ENCODE results near the gene APP. TPM values are rescaled to one million over a fixed set of nuclear protein-coding genes. Genes with fewer than 3 reads are reported as not detected.

APP gene
- total RNA-seq, 1 donor: 373 TPM

DNA sequence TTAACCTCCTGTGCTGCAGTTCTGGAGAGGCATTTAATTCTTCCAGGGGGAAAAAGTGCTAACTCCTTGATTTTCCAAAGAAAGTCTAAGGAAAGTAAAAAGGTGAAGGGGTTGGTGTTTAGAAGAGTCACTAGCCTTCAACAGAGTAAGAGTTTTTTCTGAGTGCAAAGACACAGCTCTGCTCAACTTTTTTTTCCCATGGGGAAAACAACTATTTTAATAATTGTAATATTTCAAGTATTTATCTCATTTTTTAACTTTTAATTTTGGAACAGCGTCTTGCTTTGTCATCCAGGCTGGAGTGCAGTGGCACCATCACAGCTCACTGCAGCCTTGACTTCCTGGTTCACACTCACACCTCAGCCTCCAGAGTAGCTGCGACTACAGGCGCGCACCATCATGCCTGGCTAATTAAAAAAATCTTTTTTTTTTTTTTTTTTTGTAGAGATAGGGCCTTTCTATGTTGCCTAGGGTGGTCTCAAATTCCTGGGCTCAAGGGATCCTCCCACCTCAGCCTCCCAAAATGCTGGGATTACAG, 202.6 kb downstream of the APP start:
- Histone ChIP-seq H4K20me1 (ENCODE audit: insufficient read depth, low read length) (no peaks in the 10 kb centered on the region), H3K4me2 (ENCODE audit: insufficient read depth, low read length) (no peak overlapping the region), H3K9me3 (ENCODE audit: low read depth, low read length) (no peaks in the 10 kb centered on the region), H3K27me3 (ENCODE audit: insufficient read depth, low read length) (no peaks in the 10 kb centered on the region), H2AFZ (ENCODE audit: low read length) (no peak overlapping the region), H3K36me3 (ENCODE audit: insufficient read depth, low read length) (peaks cover 9% of the 10 kb centered on the region), H3K4me3 (ENCODE audit: insufficient read depth, low read length) (no peak overlapping the region), H3K27ac (ENCODE audit: low read depth, low read length) (no peak overlapping the region), H3K79me2 (ENCODE audit: insufficient read depth, low read length) (no peaks in the 10 kb centered on the region), H3K4me1 (ENCODE audit: insufficient read depth, low read length) (peaks cover 8% of the 10 kb centered on the region)
- DNase-seq (ENCODE audit: insufficient read length, low spot score, missing footprints): no peak
- TF ChIP-seq, protein P1, sequence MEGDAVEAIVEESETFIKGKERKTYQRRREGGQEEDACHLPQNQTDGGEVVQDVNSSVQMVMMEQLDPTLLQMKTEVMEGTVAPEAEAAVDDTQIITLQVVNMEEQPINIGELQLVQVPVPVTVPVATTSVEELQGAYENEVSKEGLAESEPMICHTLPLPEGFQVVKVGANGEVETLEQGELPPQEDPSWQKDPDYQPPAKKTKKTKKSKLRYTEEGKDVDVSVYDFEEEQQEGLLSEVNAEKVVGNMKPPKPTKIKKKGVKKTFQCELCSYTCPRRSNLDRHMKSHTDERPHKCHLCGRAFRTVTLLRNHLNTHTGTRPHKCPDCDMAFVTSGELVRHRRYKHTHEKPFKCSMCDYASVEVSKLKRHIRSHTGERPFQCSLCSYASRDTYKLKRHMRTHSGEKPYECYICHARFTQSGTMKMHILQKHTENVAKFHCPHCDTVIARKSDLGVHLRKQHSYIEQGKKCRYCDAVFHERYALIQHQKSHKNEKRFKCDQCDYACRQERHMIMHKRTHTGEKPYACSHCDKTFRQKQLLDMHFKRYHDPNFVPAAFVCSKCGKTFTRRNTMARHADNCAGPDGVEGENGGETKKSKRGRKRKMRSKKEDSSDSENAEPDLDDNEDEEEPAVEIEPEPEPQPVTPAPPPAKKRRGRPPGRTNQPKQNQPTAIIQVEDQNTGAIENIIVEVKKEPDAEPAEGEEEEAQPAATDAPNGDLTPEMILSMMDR (IDR thresholded peaks at IDR 0.05; ENCODE audit: extremely low read depth, low read depth, low read length): no peak

DNA sequence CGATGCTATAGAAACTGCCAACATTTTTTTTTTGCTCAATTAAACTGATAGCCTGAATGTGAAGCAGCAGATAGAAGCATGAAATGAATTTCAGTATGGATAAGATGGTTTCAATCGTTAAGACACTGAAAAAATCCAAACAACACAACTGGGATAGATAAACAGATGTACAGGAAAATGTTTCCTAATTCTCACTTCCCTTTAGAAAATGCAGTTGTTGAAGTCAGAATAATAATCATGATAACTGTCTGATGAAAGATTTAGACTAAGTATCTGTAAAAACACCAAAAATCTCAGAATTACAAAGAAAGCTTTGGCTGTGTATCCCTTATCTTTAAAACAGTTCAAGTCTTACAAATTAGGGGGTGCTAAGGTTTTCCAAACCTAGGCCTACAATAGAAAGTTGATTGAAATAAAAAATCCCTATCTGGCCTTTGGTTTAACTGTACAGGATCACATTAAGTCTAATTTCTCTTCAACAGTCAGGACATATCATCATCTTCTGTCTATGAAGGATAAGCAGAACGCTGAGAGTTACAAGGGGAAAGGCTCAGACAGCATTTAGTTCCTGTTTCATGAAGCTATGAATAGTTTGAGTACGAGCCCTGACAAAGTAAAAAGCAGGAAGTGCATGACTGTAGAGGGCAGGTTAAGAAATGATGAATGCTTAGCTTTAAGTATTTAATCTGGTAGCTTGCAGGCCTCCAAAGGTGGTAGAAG, 203.2 kb downstream of the APP start:
- Histone ChIP-seq H4K20me1 (ENCODE audit: insufficient read depth, low read length) (no peaks in the 10 kb centered on the region), H3K4me3 (ENCODE audit: insufficient read depth, low read length) (no peak overlapping the region), H3K79me2 (ENCODE audit: insufficient read depth, low read length) (no peaks in the 10 kb centered on the region), H3K36me3 (ENCODE audit: insufficient read depth, low read length) (peaks cover 3% of the 10 kb centered on the region), H3K27ac (ENCODE audit: low read depth, low read length) (no peak overlapping the region), H3K27me3 (ENCODE audit: insufficient read depth, low read length) (no peaks in the 10 kb centered on the region), H3K4me1 (ENCODE audit: insufficient read depth, low read length) (peaks cover 8% of the 10 kb centered on the region), H2AFZ (ENCODE audit: low read length) (no peak overlapping the region), H3K4me2 (ENCODE audit: insufficient read depth, low read length) (no peak overlapping the region), H3K9me3 (ENCODE audit: low read depth, low read length) (no peaks in the 10 kb centered on the region)
- DNase-seq (ENCODE audit: insufficient read length, low spot score, missing footprints): no peak
- TF ChIP-seq, protein P1 (IDR thresholded peaks at IDR 0.05; ENCODE audit: extremely low read depth, low read depth, low read length): no peak

DNA sequence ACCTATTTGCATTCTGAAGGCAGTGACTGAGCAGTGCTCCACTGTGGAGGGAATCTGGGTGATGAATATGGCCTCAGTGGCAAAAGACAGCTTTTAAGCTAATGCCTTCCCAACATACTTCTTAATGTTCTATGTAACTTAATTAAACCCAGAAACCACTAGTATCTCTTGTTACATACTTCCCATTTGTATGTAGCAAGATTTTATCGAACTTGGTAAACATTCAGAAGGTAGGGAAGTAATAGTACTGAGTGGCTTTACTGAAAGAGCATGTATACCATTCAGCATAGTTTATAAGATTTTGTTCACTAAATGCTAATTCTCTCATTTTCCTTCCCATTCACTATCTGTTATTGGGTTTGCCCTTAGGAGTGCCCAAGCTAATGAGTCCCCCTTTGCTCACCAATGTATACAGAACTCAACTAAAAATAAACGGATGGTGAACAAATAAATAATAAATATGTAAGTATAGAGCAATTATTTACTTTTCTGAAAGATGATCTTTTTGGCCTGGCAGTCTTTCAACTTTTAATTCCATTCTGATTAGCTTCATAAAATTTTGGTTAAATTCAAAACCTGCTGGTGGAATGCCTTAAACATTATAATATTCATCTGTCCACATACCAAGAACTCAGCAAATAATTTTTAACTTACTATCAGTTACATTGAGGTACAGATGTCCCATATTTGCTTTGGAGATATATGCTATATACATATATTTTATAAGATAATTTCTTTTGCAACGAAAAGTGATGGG, 204.4 kb downstream of the APP start:
- Histone ChIP-seq H4K20me1 (ENCODE audit: insufficient read depth, low read length) (no peaks in the 10 kb centered on the region), H3K4me3 (ENCODE audit: insufficient read depth, low read length) (no peak overlapping the region), H3K4me1 (ENCODE audit: insufficient read depth, low read length) (peaks cover 8% of the 10 kb centered on the region), H2AFZ (ENCODE audit: low read length) (no peak overlapping the region), H3K27ac (ENCODE audit: low read depth, low read length) (no peak overlapping the region), H3K79me2 (ENCODE audit: insufficient read depth, low read length) (no peaks in the 10 kb centered on the region), H3K4me2 (ENCODE audit: insufficient read depth, low read length) (no peak overlapping the region), H3K27me3 (ENCODE audit: insufficient read depth, low read length) (no peaks in the 10 kb centered on the region), H3K36me3 (ENCODE audit: insufficient read depth, low read length) (peaks cover 3% of the 10 kb centered on the region), H3K9me3 (ENCODE audit: low read depth, low read length) (no peaks in the 10 kb centered on the region)
- no peak for DNase-seq (ENCODE audit: insufficient read length, low spot score, missing footprints)
- TF ChIP-seq, protein P1 (IDR thresholded peaks at IDR 0.05; ENCODE audit: extremely low read depth, low read depth, low read length): no peak

DNA sequence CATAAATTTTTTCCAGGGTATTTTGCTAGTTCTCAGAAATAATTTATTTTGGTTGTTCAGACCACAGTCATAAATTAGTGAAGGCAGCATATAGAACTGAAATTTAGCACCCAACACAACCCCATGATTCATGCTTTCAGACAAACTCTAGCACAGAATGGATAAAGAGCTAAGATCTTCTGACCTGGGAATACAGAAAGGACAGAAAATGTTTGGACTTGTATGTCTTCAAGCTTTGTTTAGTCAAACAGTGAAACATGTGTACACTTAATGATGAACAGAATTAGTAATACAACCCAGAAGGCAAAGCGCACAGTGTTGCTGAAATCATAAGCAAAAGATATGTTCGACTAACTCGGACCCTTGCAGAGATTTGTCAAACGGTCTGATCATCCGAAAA, 205.6 kb downstream of the APP start:
- H4K20me1 ChIP-seq (ENCODE audit: insufficient read depth, low read length): no peaks in the 10 kb centered on the region
- H3K36me3 ChIP-seq (ENCODE audit: insufficient read depth, low read length): no peaks in the 10 kb centered on the region
- H3K4me1 ChIP-seq (ENCODE audit: insufficient read depth, low read length): peaks cover 8% of the 10 kb centered on the region
- no peaks in the 10 kb centered on the region for H3K9me3 ChIP-seq (ENCODE audit: low read depth, low read length)
- H3K79me2 ChIP-seq (ENCODE audit: insufficient read depth, low read length): no peaks in the 10 kb centered on the region
- DNase-seq (ENCODE audit: insufficient read length, low spot score, missing footprints): no peak
- TF ChIP-seq, protein P1 (IDR thresholded peaks at IDR 0.05; ENCODE audit: extremely low read depth, low read depth, low read length): no peak
- H2AFZ ChIP-seq (ENCODE audit: low read length): no peak overlapping the region
- no peaks in the 10 kb centered on the region for H3K27me3 ChIP-seq (ENCODE audit: insufficient read depth, low read length)
- no peak overlapping the region for H3K4me3 ChIP-seq (ENCODE audit: insufficient read depth, low read length)
- H3K27ac ChIP-seq (ENCODE audit: low read depth, low read length): no peak overlapping the region
- H3K4me2 ChIP-seq (ENCODE audit: insufficient read depth, low read length): no peak overlapping the region

Measured in osteoblast (primary cell).